K562 (cell line): Measurements from ENCODE around the gene FKBP2. TPM values are rescaled to one million over a fixed set of nuclear protein-coding genes. Genes with fewer than 3 reads are reported as not detected.
A peak's percentile ranks its signal among the peaks of the same experiment; 100 is the strongest.

Source experiments
- BRCA1 ChIP-seq, 2 experiments: fragments of 450-650 bp in 1 of 2; sonication (generic) in 1 of 2; formaldehyde crosslinking in 1 of 2; IDR thresholded peaks; 2 replicates each; pipeline versions ENCODE4 v1.5.0 to v1.6.1; 2017 to 2020; ENCODE audit warnings: mild to moderate bottlenecking in 1 of 2, missing genetic modification reagents in 1 of 2
- CAMTA2 ChIP-seq: fragments of 250-450 bp; sonication (Bioruptor Pico); conservative IDR thresholded peaks from 2 replicates; pipeline ENCODE4 v1.5.1; 2022
- CTCFL ChIP-seq: IDR thresholded peaks from 2 replicates; pipeline ENCODE4 v1.6.1; 2011; ENCODE audit warnings: borderline replicate concordance, low read depth, mild to moderate bottlenecking, moderate library complexity, low read length; ENCODE audit not compliant: insufficient read depth, poor library complexity, severe bottlenecking
- CUX1 ChIP-seq: fragments of 200-800 bp; sonication (Bioruptor generic); IDR thresholded peaks from 2 replicates; pipeline ENCODE4 v1.6.1; 2016; ENCODE audit warnings: missing genetic modification characterization, missing compliant biosample characterization
- E2F1 ChIP-seq: sonication (generic); formaldehyde crosslinking; IDR thresholded peaks from 2 replicates; pipeline ENCODE4 v1.8.1; 2023; ENCODE audit warnings: mild to moderate bottlenecking, missing genetic modification reagents, moderate library complexity
- FOXA3 ChIP-seq, 2 experiments: fragments of 450-650 bp in 1 of 2; sonication (generic) in 1 of 2; formaldehyde crosslinking; IDR thresholded peaks in 1 of 2; conservative IDR thresholded peaks in 1 of 2; 2 replicates each; pipeline versions ENCODE4 v1.4.0 to v1.8.0; 2020 to 2022; ENCODE audit warnings: mild to moderate bottlenecking in 2 of 2, missing genetic modification reagents in 1 of 2
- JUND ChIP-seq, 2 experiments: IDR thresholded peaks; 2 replicates in 1 of 2; 3 replicates in 1 of 2; pipeline ENCODE4 v1.6.1; 2011; ENCODE audit warnings: borderline replicate concordance in 2 of 2, low read depth in 2 of 2, low read length in 2 of 2, improper control_type of control experiment in 1 of 2, missing biosample characterization in 1 of 2, missing genetic modification characterization in 1 of 2, missing genetic modification reagents in 1 of 2
- MEF2D ChIP-seq: conservative IDR thresholded peaks from 2 replicates; pipeline ENCODE4 v1.6.1; 2016; ENCODE audit warnings: low read depth, missing genetic modification characterization, missing compliant biosample characterization
- MNT ChIP-seq, 2 experiments: fragments of 450-650 bp; conservative IDR thresholded peaks; 2 replicates each; pipeline ENCODE4 v1.6.1; 2017; ENCODE audit warnings: mild to moderate bottlenecking in 2 of 2, moderate library complexity in 2 of 2
- NR2C1 ChIP-seq, 2 experiments: fragments of 450-650 bp; IDR thresholded peaks; 2 replicates each; pipeline ENCODE4 v1.6.1; 2017; ENCODE audit warnings: mild to moderate bottlenecking in 2 of 2, antibody characterized with exemption in 1 of 2, inconsistent platforms in 1 of 2, missing compliant biosample characterization in 1 of 2, missing genetic modification characterization in 1 of 2
- PCBP1 ChIP-seq: fragments of 200-400 bp; formaldehyde crosslinking; IDR thresholded peaks from 2 replicates; pipeline ENCODE4 v1.6.1; 2018; ENCODE audit warnings: mild to moderate bottlenecking, low read depth, low read length; ENCODE audit not compliant: poor library complexity, severe bottlenecking
- PTBP1 ChIP-seq: fragments of 200-400 bp; formaldehyde crosslinking; IDR thresholded peaks from 2 replicates; pipeline ENCODE4 v1.6.1; 2017; ENCODE audit warnings: low read depth, low read length
- polyA plus RNA-seq, 8 experiments: library from polyadenylated mRNA; depleted of rRNA in 4 of 8; stranded (reverse) in 5 of 8; unstranded in 3 of 8; fragments of >200 nt; fragmentation: Nextera tagmentation in 2 of 8; fragmentation: Illumina TruSeq in 1 of 8; extraction: Ambion mirVana in 2 of 8; extraction: Trizol in 1 of 8; gene quantifications; 2 replicates each; pipeline versions ENCODE4 v1.2.1 to v1.2.3, GENCODE V29; 2011 to 2014; ENCODE audit warnings: inconsistent platforms in 1 of 8, missing spikeins in 1 of 8
- total RNA-seq, 7 experiments: library from RNA; depleted of rRNA in 6 of 7; stranded (reverse); fragments of >200 nt in 6 of 7; fragmentation: Illumina TruSeq in 2 of 7; extraction: Trizol in 2 of 7; gene quantifications; 2 replicates each; pipeline versions ENCODE4 v1.2.1 to v1.2.3, GENCODE V29; 2011 to 2021; ENCODE audit warnings: low replicate concordance in 1 of 7

Gene FKBP2
- total and polyA plus RNA-seq, 9 of the 15 experiments (the other 6 are each of a cell fraction or from before 2014, with no cell fraction given), result 3.5 to 151 (median 58.1) TPM

GRCh38 chr11:64225608-64226506 is 15.0 kb upstream of the FKBP2 start, which contains the start of the genes NUDT22 and TRPT1 (continued):
- TF ChIP-seq CUX1, result no peak
- no peak for TF ChIP-seq JUND (IDR thresholded peaks at IDR 0.05; ENCODE audit: borderline replicate concordance, low read depth, low read length)
- TF ChIP-seq JUND (tag; IDR thresholded peaks at IDR 0.05; ENCODE audit: borderline replicate concordance, low read depth, low read length), result no peak
- no peak for TF ChIP-seq MEF2D (tag)
- TF ChIP-seq BRCA1 (IDR thresholded peaks at IDR 0.05), result no peak
- TF ChIP-seq BRCA1 (CRISPR knock-in tag; IDR thresholded peaks at IDR 0.05), result no peak
- peak; percentile 72 to 81 for TF ChIP-seq MNT (conservative IDR thresholded peaks at IDR 0.05)
- TF ChIP-seq FOXA3 (CRISPR knock-in tag; conservative IDR thresholded peaks at IDR 0.05 in 1 of 2, IDR thresholded peaks at IDR 0.05 in 1 of 2), result peak in 1 of 2 experiments; percentile 48; a peak in 1 of 4 replicates
- TF ChIP-seq E2F1 (CRISPR knock-in tag), result peak; percentile 66
- TF ChIP-seq CAMTA2, result no peak
- TF ChIP-seq PTBP1, result no peak
- TF ChIP-seq CTCFL, result no peak
- TF ChIP-seq PCBP1, result peak; percentile 71
- TF ChIP-seq NR2C1 (IDR thresholded peaks at IDR 0.05), result no peak
- TF ChIP-seq NR2C1 (tag; IDR thresholded peaks at IDR 0.05), result no peak
